ENCODE data around the gene SLC19A1.

SLC19A1 gene

GRCh38 chr21:45449658-45450422 is 92.4 kb downstream of the SLC19A1 start:
- no peak for DNase-seq

- DNase-seq, result no peak
Observed at GRCh38 chr21:45448810-45449657, 93.2 kb downstream of the SLC19A1 start.

- DNase-seq, result no peak
Observed at GRCh38 chr21:45448283-45448809, 93.9 kb downstream of the SLC19A1 start.

All from T1000 (cell line).